NB4 (cell line): Measurements from ENCODE around the gene IBTK.

Source experiments
- DNase-seq: peaks from one replicate; pipeline ENCODE4 v3.0.0; 2010; ENCODE audit warnings: low read depth
- H3K4me3 ChIP-seq: one replicate; pipeline ENCODE4 v1.5.1; 2011; ENCODE audit warnings: mild to moderate bottlenecking, low read depth, low read length, moderate library complexity
- MYC ChIP-seq: IDR thresholded peaks from 2 replicates; pipeline ENCODE4 v1.6.1; 2011; ENCODE audit warnings: low read depth, low read length
- POLR2A ChIP-seq: IDR thresholded peaks from 2 replicates; pipeline ENCODE4 v1.6.1; 2011; ENCODE audit warnings: mild to moderate bottlenecking; ENCODE audit not compliant: insufficient read length; ENCODE audit errors: extremely low read depth
- TF ChIP-seq, protein P1 (sequence below): IDR thresholded peaks from 2 replicates; pipeline ENCODE4 v1.6.1; 2011; ENCODE audit warnings: low read depth, low read length
- TF ChIP-seq, protein P2 (sequence below): IDR thresholded peaks from one replicate; pipeline ENCODE4 v1.5.1; 2012; ENCODE audit warnings: low read depth, low read length

Gene IBTK

DNA sequence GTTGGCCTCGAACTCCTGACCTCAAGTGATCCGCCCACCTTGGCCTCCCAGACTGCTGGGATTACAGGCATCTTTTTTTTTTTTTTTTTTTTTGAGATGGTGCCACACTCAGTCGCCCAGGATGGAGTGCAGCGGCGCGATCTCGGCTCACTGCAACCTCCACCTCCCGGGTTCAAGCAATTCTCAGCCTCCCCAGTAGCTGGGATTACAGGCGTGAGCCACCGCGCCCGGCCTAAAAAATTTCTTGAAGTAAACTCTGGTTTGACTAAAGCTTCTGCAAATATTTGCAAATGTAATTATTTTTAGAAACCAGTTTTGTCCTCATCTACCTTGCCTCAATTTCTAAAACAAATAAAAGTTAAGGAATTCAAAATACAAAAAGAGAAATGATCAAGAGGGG, 1.2 kb downstream of the IBTK start:
- TF ChIP-seq POLR2A, result no peak
- TF ChIP-seq, protein P1, sequence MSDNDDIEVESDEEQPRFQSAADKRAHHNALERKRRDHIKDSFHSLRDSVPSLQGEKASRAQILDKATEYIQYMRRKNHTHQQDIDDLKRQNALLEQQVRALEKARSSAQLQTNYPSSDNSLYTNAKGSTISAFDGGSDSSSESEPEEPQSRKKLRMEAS, result no peak
- peak overlapping the region; percentile 94 for H3K4me3 ChIP-seq
- DNase-seq, result no peak

DNA sequence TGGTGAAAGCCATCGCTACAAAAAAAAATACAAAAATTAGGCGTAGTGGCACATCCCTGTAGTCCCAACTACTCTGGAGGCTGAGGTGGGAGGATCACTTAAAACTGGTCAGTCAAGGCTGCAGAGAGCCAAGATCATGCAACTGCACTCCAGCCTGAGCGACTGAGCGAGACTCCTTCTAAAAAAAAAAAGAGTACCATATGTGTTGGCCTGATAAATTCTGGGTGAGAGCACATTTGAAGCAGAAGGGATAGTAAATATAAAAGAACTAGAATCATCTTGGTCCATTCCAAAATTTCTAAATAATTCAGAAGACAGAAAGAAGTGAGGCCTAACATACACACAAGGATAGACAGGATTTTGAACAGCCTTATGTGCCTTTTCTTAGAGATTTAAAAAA, 2.2 kb downstream of the IBTK start:
- H3K4me3 ChIP-seq, result peak overlapping the region; percentile 94
- TF ChIP-seq POLR2A, result no peak
- TF ChIP-seq, protein P2, sequence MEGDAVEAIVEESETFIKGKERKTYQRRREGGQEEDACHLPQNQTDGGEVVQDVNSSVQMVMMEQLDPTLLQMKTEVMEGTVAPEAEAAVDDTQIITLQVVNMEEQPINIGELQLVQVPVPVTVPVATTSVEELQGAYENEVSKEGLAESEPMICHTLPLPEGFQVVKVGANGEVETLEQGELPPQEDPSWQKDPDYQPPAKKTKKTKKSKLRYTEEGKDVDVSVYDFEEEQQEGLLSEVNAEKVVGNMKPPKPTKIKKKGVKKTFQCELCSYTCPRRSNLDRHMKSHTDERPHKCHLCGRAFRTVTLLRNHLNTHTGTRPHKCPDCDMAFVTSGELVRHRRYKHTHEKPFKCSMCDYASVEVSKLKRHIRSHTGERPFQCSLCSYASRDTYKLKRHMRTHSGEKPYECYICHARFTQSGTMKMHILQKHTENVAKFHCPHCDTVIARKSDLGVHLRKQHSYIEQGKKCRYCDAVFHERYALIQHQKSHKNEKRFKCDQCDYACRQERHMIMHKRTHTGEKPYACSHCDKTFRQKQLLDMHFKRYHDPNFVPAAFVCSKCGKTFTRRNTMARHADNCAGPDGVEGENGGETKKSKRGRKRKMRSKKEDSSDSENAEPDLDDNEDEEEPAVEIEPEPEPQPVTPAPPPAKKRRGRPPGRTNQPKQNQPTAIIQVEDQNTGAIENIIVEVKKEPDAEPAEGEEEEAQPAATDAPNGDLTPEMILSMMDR, result no peak
- TF ChIP-seq, protein P1, result no peak
- no peak for TF ChIP-seq MYC
- no peak for DNase-seq

- H3K4me3 ChIP-seq, result peak overlapping the region; percentile 94
- TF ChIP-seq POLR2A, result no peak
- TF ChIP-seq MYC, result no peak
- TF ChIP-seq, protein P1, result no peak
- TF ChIP-seq, protein P2, result no peak
- DNase-seq, result no peak
Observed at GRCh38 chr6:82243884-82244283, 3.7 kb downstream of the IBTK start.

- H3K4me3 ChIP-seq, result no peak overlapping the region
- TF ChIP-seq, protein P1, result no peak
- TF ChIP-seq MYC, result no peak
- no peak for TF ChIP-seq POLR2A
- TF ChIP-seq, protein P2, result no peak
- no peak for DNase-seq
Observed at GRCh38 chr6:82240186-82240585, 7.4 kb downstream of the IBTK start.

- DNase-seq, result no peak
- no peak overlapping the region for H3K4me3 ChIP-seq
- TF ChIP-seq, protein P1, result no peak
- TF ChIP-seq MYC, result no peak
- TF ChIP-seq POLR2A, result no peak
- TF ChIP-seq, protein P2, result no peak
Observed at GRCh38 chr6:82239597-82239996, 7.9 kb downstream of the IBTK start.

DNA sequence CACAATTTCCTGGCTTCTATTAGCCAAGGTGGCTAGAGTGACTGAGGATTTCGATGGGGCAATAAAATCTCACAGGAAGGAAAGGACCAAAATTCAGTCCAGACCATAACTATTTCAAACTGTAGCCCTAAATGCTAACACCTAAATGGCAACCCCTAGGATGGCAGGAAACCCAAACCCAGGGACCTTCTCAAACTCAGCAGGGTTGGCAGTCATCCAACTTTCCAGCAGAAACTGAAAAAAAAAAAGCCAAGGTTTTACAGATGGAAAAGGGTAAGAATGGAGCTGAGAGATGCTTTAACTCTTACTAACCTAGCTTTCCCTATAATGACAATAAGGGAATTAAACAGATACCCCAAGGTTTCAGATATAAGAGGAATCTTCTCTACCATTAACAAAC, 10.5 kb downstream of the IBTK start:
- no peak overlapping the region for H3K4me3 ChIP-seq
- DNase-seq, result no peak
- no peak for TF ChIP-seq MYC
- TF ChIP-seq, protein P1, result no peak
- TF ChIP-seq POLR2A, result no peak
- TF ChIP-seq, protein P2, result no peak
